Measurements from ENCODE around the gene PKNOX2.

Gene PKNOX2

GRCh38 chr11:125445731-125446130, 281.2 kb downstream of the PKNOX2 start:
- DNase-seq (ENCODE audit: low spot score): no peak

GRCh38 chr11:125446279-125446678, 281.7 kb downstream of the PKNOX2 start:
- DNase-seq (ENCODE audit: low spot score): no peak

GRCh38 chr11:125447721-125448120, 283.2 kb downstream of the PKNOX2 start:
- DNase-seq (ENCODE audit: low spot score): no peak

- no peak for DNase-seq (ENCODE audit: low spot score)
Measured at GRCh38 chr11:125448136-125448535, 283.6 kb downstream of the PKNOX2 start.

GRCh38 chr11:125449565-125449964, 285.0 kb downstream of the PKNOX2 start:
- no peak for DNase-seq (ENCODE audit: low spot score)

GRCh38 chr11:125451400-125452124, 287.0 kb downstream of the PKNOX2 start:
- DNase-seq (ENCODE audit: low spot score): no peak

GRCh38 chr11:125452125-125452470, 287.5 kb downstream of the PKNOX2 start:
- no peak for DNase-seq (ENCODE audit: low spot score)

GRCh38 chr11:125454047-125454446, 289.5 kb downstream of the PKNOX2 start:
- no peak for DNase-seq (ENCODE audit: low spot score)

- no peak for DNase-seq (ENCODE audit: low spot score)
Measured at GRCh38 chr11:125455851-125456250, 291.3 kb downstream of the PKNOX2 start.

GRCh38 chr11:125457814-125458343, 293.3 kb downstream of the PKNOX2 start:
- no peak for DNase-seq (ENCODE audit: low spot score)

- DNase-seq (ENCODE audit: low spot score): no peak
Measured at GRCh38 chr11:125460275-125460674, 295.7 kb downstream of the PKNOX2 start.

- no peak for DNase-seq (ENCODE audit: low spot score)
Measured at GRCh38 chr11:125463590-125464269, 299.2 kb downstream of the PKNOX2 start.

- DNase-seq (ENCODE audit: low spot score): no peak
Measured at GRCh38 chr11:125464270-125464662, 299.7 kb downstream of the PKNOX2 start.

- no peak for DNase-seq (ENCODE audit: low spot score)
Measured at GRCh38 chr11:125464666-125465065, 300.1 kb downstream of the PKNOX2 start.

GRCh38 chr11:125465255-125465654, 300.7 kb downstream of the PKNOX2 start:
- DNase-seq (ENCODE audit: low spot score): no peak

- no peak for DNase-seq (ENCODE audit: low spot score)
Measured at GRCh38 chr11:125465701-125466100, 301.1 kb downstream of the PKNOX2 start.

- DNase-seq (ENCODE audit: low spot score): no peak
Measured at GRCh38 chr11:125468025-125468424, 303.5 kb downstream of the PKNOX2 start.

GRCh38 chr11:125468852-125469251, 304.3 kb downstream of the PKNOX2 start:
- DNase-seq (ENCODE audit: low spot score): no peak

GRCh38 chr11:125470355-125470754, 305.8 kb downstream of the PKNOX2 start:
- no peak for DNase-seq (ENCODE audit: low spot score)

- no peak for DNase-seq (ENCODE audit: low spot score)
Measured at GRCh38 chr11:125476721-125477120, 312.2 kb downstream of the PKNOX2 start.

- DNase-seq (ENCODE audit: low spot score): no peak
Measured at GRCh38 chr11:125479137-125479536, 314.6 kb downstream of the PKNOX2 start.

- DNase-seq (ENCODE audit: low spot score): no peak
Measured at GRCh38 chr11:125481531-125481930, 317.0 kb downstream of the PKNOX2 start.

Data from HuH-7.5 (cell line).